ENCODE measurements around the gene PID1. TPM values are rescaled to one million over a fixed set of nuclear protein-coding genes. Genes with fewer than 3 reads are reported as not detected.

Gene PID1
- total and polyA plus RNA-seq, 2 donors (not counting 1 experiment from before 2014, with no cell fraction given): 0.10 TPM; not detected in 1

DNA sequence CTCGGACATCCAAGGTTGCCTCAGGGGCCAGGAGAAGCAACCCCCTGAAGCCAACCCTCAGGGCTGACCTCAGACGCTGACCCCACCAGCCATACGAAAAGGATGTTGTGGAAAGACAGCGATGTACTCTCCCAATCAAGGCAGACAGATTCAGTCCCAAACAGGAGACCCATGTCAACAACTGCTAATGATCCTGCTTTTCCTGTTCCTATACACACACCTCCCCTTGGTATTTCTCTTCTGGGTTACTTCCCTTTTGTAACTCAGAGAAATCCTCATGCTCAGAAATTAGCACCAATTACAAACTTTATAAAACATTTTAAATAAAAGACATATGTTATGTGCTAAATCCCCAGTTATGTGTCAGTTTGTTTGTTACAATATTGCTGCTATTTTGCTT lies 120.8 kb downstream of the PID1 start:
- peaks cover 2% of the 10 kb centered on the region for H3K9me3 Mint-ChIP-seq (ENCODE audit: insufficient read depth)
- intact Hi-C loops (cut with micrococcal nuclease): no loop called here
- CTCF ChIA-PET: no interaction called here
- no peaks in the 10 kb centered on the region for H3K4me1 Mint-ChIP-seq
- H2AFZ ChIP-seq (ENCODE audit: insufficient read depth, low read depth, low read length, poor library complexity, severe bottlenecking): no peak overlapping the region
- H3K9me3 ChIP-seq (ENCODE audit: control extremely low read depth in 1 of 3, control insufficient read depth in 2 of 3, insufficient read depth in 1 of 3, low read length in 2 of 3): peaks cover 0 to 3% (median 0%) of the 10 kb centered on the region in 3 donors
- no peaks in the 10 kb centered on the region for H3K36me3 ChIP-seq (replicated peaks in 1 of 2; ENCODE audit: control extremely low read depth in 1 of 2, control insufficient read depth in 1 of 2, extremely low read depth in 1 of 2, insufficient read depth in 2 of 2, low read length in 1 of 2)
- ATAC-seq (ENCODE audit: low read depth) (no peak), DNase-seq (no peak)
- no peak overlapping the region for H3K27ac ChIP-seq (ENCODE audit: low read length in 2 of 2)
- H3K27me3 ChIP-seq (replicated peaks in 1 of 4; ENCODE audit: control extremely low read depth in 1 of 4, control insufficient read depth in 3 of 4, insufficient read depth in 4 of 4, low read length in 3 of 4): no peaks in the 10 kb centered on the region
- no peak overlapping the region for H3K9ac ChIP-seq (ENCODE audit: low read length)
- H3K27me3 Mint-ChIP-seq: no peaks in the 10 kb centered on the region
- WGBS (ENCODE audit: insufficient coverage): 44% methylated on average over 4 of the region's 4 CpGs
- TF ChIP-seq, protein P1, sequence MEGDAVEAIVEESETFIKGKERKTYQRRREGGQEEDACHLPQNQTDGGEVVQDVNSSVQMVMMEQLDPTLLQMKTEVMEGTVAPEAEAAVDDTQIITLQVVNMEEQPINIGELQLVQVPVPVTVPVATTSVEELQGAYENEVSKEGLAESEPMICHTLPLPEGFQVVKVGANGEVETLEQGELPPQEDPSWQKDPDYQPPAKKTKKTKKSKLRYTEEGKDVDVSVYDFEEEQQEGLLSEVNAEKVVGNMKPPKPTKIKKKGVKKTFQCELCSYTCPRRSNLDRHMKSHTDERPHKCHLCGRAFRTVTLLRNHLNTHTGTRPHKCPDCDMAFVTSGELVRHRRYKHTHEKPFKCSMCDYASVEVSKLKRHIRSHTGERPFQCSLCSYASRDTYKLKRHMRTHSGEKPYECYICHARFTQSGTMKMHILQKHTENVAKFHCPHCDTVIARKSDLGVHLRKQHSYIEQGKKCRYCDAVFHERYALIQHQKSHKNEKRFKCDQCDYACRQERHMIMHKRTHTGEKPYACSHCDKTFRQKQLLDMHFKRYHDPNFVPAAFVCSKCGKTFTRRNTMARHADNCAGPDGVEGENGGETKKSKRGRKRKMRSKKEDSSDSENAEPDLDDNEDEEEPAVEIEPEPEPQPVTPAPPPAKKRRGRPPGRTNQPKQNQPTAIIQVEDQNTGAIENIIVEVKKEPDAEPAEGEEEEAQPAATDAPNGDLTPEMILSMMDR (IDR thresholded peaks at IDR 0.05): no peak
- no peak for TF ChIP-seq EZH2 (IDR thresholded peaks at IDR 0.05; ENCODE audit: borderline replicate concordance, insufficient read depth, low read depth, low read length, poor library complexity, severe bottlenecking)
- H4K20me1 ChIP-seq (ENCODE audit: control insufficient read depth, insufficient read depth, low read length, poor library complexity, severe bottlenecking): no peaks in the 10 kb centered on the region
- H3K4me2 ChIP-seq (replicated peaks; ENCODE audit: low read depth, low read length, poor library complexity, severe bottlenecking): no peak overlapping the region
- no peak overlapping the region for H3K4me3 ChIP-seq (ENCODE audit: control extremely low read depth in 1 of 5, extremely low read depth in 1 of 5, insufficient read depth in 1 of 5, low read depth in 2 of 5, low read length in 4 of 5)
- POLR2A ChIA-PET: no interaction called here
- H3K4me1 ChIP-seq (ENCODE audit: control insufficient read depth in 2 of 2, insufficient read depth in 2 of 2, low read length in 2 of 2): no peaks in the 10 kb centered on the region
- no peak overlapping the region for H3K4me3 Mint-ChIP-seq
- H3K27ac Mint-ChIP-seq: no peak overlapping the region
- H3K79me2 ChIP-seq (ENCODE audit: control insufficient read depth, insufficient read depth, low read length): no peaks in the 10 kb centered on the region

GRCh38 chr2:229141424-229142025 lies 129.6 kb downstream of the PID1 start:
- no CpG with 5 or more reads among the region's 3 CpGs for WGBS (ENCODE audit: insufficient coverage)
- no peaks in the 10 kb centered on the region for H3K9me3 Mint-ChIP-seq (ENCODE audit: insufficient read depth)

More at GRCh38 chr2:229141424-229142025, 129.6 kb downstream of the PID1 start:
- ChIA-PET POLR2A (no interaction called here), CTCF (no interaction called here)
- Histone ChIP-seq H3K9me3 (ENCODE audit: control extremely low read depth in 1 of 3, control insufficient read depth in 2 of 3, insufficient read depth in 1 of 3, low read length in 2 of 3) (no peaks in the 10 kb centered on the region), H4K20me1 (ENCODE audit: control insufficient read depth, insufficient read depth, low read length, poor library complexity, severe bottlenecking) (no peaks in the 10 kb centered on the region), H3K79me2 (ENCODE audit: control insufficient read depth, insufficient read depth, low read length) (no peaks in the 10 kb centered on the region), H3K4me1 (ENCODE audit: control insufficient read depth in 2 of 2, insufficient read depth in 2 of 2, low read length in 2 of 2) (no peaks in the 10 kb centered on the region), H3K27ac (ENCODE audit: low read length in 2 of 2) (no peak overlapping the region), H3K4me2 (replicated peaks; ENCODE audit: low read depth, low read length, poor library complexity, severe bottlenecking) (no peak overlapping the region), H3K27me3 (replicated peaks in 1 of 4; ENCODE audit: control extremely low read depth in 1 of 4, control insufficient read depth in 3 of 4, insufficient read depth in 4 of 4, low read length in 3 of 4) (no peaks in the 10 kb centered on the region), H3K36me3 (replicated peaks in 1 of 2; ENCODE audit: control extremely low read depth in 1 of 2, control insufficient read depth in 1 of 2, extremely low read depth in 1 of 2, insufficient read depth in 2 of 2, low read length in 1 of 2) (no peaks in the 10 kb centered on the region), H2AFZ (ENCODE audit: insufficient read depth, low read depth, low read length, poor library complexity, severe bottlenecking) (no peak overlapping the region), H3K4me3 (ENCODE audit: control extremely low read depth in 1 of 5, extremely low read depth in 1 of 5, insufficient read depth in 1 of 5, low read depth in 2 of 5, low read length in 4 of 5) (no peak overlapping the region), H3K9ac (ENCODE audit: low read length) (no peak overlapping the region)
- DNase-seq (no peak), ATAC-seq (ENCODE audit: low read depth) (no peak)
- no peak for TF ChIP-seq EZH2 (IDR thresholded peaks at IDR 0.05; ENCODE audit: borderline replicate concordance, insufficient read depth, low read depth, low read length, poor library complexity, severe bottlenecking)
- TF ChIP-seq, protein P1 (IDR thresholded peaks at IDR 0.05): no peak
- Mint-ChIP-seq H3K27me3 (no peaks in the 10 kb centered on the region), H3K4me1 (no peaks in the 10 kb centered on the region), H3K4me3 (no peak overlapping the region), H3K27ac (no peak overlapping the region)
- intact Hi-C loops (cut with micrococcal nuclease): no loop called here
